A549 (cell line): Measurements from ENCODE around the gene MACROD1.

Source experiments
- CTCF ChIP-seq: fragments of >200 bp; sonication (Bioruptor Twin); formaldehyde crosslinking; IDR thresholded peaks from 3 replicates; pipeline ENCODE4 v1.5.1; 2016
- EP300 ChIP-seq, 2 experiments: fragments of >200 bp; sonication (Bioruptor Twin); formaldehyde crosslinking; IDR thresholded peaks; 2 replicates in 1 of 2; 3 replicates in 1 of 2; pipeline ENCODE4 v1.6.1; 2016 to 2017
- MAX ChIP-seq: IDR thresholded peaks from 2 replicates; pipeline ENCODE4 v1.6.1; 2012
- POLR2A ChIP-seq: IDR thresholded peaks from 2 replicates; pipeline ENCODE4 v1.6.1; 2012; ENCODE audit warnings: mild to moderate bottlenecking, low read length
- USF2 ChIP-seq: fragments of 450-650 bp; IDR thresholded peaks from 2 replicates; pipeline ENCODE4 v1.6.1; 2014; ENCODE audit warnings: antibody characterized with exemption

- no peak for TF ChIP-seq CTCF
- no peak for TF ChIP-seq EP300 (IDR thresholded peaks at IDR 0.05)
- TF ChIP-seq MAX = no peak
- TF ChIP-seq POLR2A = no peak
- TF ChIP-seq USF2 = no peak
Observed at GRCh38 chr11:64126371-64126770, 39.5 kb downstream of the MACROD1 start.
